GM12878 (cell line): ENCODE measurements around the gene ANO8.

ENCODE experiments used
- CTCF ChIP-seq, 3 experiments: IDR thresholded peaks in 2 of 3; conservative IDR thresholded peaks in 1 of 3; 2 replicates each; pipeline ENCODE4 v1.5.1; 2011; ENCODE audit warnings: low read depth in 3 of 3, low read length in 3 of 3, mild to moderate bottlenecking in 3 of 3, control low read depth in 2 of 3, moderate library complexity in 2 of 3, inconsistent platforms in 1 of 3, mixed read lengths in 1 of 3; ENCODE audit not compliant: control insufficient read depth in 2 of 3, insufficient read depth in 1 of 3; ENCODE audit errors: extremely low read depth in 1 of 3
- FOS ChIP-seq: IDR thresholded peaks from 3 replicates; pipeline ENCODE4 v1.6.1; 2011; ENCODE audit warnings: borderline replicate concordance; ENCODE audit not compliant: insufficient read length; ENCODE audit errors: extremely low read depth
- POLR2AphosphoS5 ChIP-seq: IDR thresholded peaks from 2 replicates; pipeline ENCODE4 v1.6.1; 2011; ENCODE audit warnings: mild to moderate bottlenecking, low read length, inconsistent platforms
- RFX5 ChIP-seq: IDR thresholded peaks from 2 replicates; pipeline ENCODE4 v1.6.1; 2011; ENCODE audit warnings: low read depth, low read length, improper control_type of control experiment
- SMARCA5 ChIP-seq: fragments of 450-650 bp; IDR thresholded peaks from 2 replicates; pipeline ENCODE4 v1.6.1; 2017; ENCODE audit warnings: mild to moderate bottlenecking
- SUZ12 ChIP-seq: fragments of 200-600 bp; sonication (generic); IDR thresholded peaks from one replicate; pipeline ENCODE4 v1.6.1; 2018; ENCODE audit warnings: antibody characterized with exemption, mild to moderate bottlenecking; ENCODE audit not compliant: unreplicated experiment
- YY1 ChIP-seq: IDR thresholded peaks from 2 replicates; pipeline ENCODE4 v1.6.1; 2011; ENCODE audit warnings: low read depth, mild to moderate bottlenecking, low read length
- ZBED1 ChIP-seq: IDR thresholded peaks from 2 replicates; pipeline ENCODE4 v1.6.1; 2016; ENCODE audit warnings: borderline replicate concordance

GRCh38 chr19:17357724-17358123 lies 23.1 kb upstream of the ANO8 start:
- TF ChIP-seq ZBED1 (no peak), CTCF (IDR thresholded peaks at IDR 0.05 in 2 of 3, conservative IDR thresholded peaks at IDR 0.05 in 1 of 3; ENCODE audit: control insufficient read depth in 2 of 3, extremely low read depth in 1 of 3, insufficient read depth in 1 of 3, low read depth in 3 of 3, low read length in 3 of 3) (no peak), RFX5 (no peak), FOS (no peak), POLR2AphosphoS5 (no peak), SMARCA5 (no peak), SUZ12 (no peak), YY1 (no peak)
